GM21423 (cell line): Measurements from ENCODE around the gene SIX5.

Experiments used
- ATAC-seq: cut with Tn5 transposase; IDR thresholded peaks from one replicate; pipeline ENCODE4 v1.9.1; 2021; ENCODE audit warnings: mild to moderate bottlenecking, moderate library complexity; ENCODE audit not compliant: unreplicated experiment

Gene SIX5

DNA sequence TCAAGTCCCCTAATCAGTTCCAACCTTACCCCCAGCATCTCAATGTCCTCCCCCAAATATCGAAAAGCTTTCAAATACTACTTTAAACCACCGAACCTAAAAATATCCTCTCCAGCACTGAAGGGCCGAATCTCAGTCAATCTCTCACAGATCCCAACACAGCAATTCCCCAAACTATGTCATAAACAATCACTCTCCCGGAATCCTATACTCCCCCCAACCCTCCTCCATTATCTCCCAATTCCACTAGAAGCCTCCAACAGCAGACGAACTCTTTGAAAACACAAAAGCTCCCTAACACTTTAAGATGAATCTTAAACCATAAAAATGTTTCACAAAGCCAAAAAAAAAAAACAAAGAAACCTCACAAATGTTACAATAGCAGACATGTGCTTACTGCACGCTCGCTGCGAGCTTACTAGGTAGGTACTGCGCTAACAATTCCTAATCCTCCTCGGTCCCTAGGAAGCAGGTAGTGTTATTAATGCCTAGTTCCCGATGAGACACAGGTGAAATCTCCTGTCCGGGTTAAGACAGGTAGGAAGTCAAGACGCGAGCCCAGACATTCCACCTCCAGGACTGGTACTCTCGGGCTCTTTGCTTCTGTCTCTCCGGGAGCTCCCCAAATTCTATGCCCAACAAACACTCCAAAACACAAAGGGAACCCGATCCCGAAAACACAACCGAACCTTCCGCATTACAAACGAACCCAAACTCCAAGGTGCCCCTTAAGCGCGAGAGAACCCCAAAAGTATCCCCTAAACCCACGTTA is 52.5 kb downstream of the SIX5 start:
- no peak for ATAC-seq

DNA sequence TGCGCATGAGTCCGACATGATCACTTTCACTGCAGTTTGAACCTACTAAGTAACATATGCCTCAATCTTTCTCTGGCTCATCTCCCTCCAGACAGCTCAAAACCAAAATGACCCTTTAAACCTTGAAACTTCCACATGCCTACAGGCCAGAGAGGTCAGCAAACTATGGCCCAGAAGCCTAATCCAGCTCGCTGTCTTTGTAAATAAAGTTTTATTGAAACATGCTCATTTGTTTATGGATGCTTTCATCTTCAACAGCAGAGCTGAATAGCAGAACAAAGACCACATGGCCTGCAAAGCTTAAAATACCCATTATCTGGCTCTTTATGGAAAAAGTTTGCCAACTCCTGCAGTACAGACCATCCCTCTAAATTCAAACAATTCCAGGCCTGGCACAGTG is 53.9 kb downstream of the SIX5 start:
- ATAC-seq: no peak
